Sigmoid colon (tissue), 7 donors: Measurements from ENCODE around the gene CORO2B. TPM values are rescaled to one million over a fixed set of nuclear protein-coding genes. Genes with fewer than 3 reads are reported as not detected.
A peak's percentile ranks its signal among the peaks of the same experiment; 100 is the strongest.

Source experiments
- DNase-seq: peaks from one replicate; pipeline ENCODE4 v3.0.0-alpha.2; 2019
- H3K27ac ChIP-seq, 4 donors: fragments of 200-600 bp; sonication (generic); one replicate each; pipeline ENCODE4 v1.5.1; 2016 to 2019; ENCODE audit warnings: mild to moderate bottlenecking in 1 of 4
- H3K27me3 ChIP-seq, 3 donors: fragments of 200-600 bp; sonication (generic); one replicate each; pipeline ENCODE4 v1.5.1; 2019; ENCODE audit warnings: mild to moderate bottlenecking in 1 of 3
- H3K36me3 ChIP-seq, 4 donors: fragments of 200-600 bp; sonication (generic); one replicate each; pipeline ENCODE4 v1.5.1; 2016 to 2019
- H3K4me1 ChIP-seq, 4 donors: fragments of 200-600 bp; sonication (generic); one replicate each; pipeline ENCODE4 v1.5.1; 2017 to 2019
- H3K4me3 ChIP-seq, 4 donors: fragments of 200-600 bp; sonication (generic); one replicate each; pipeline ENCODE4 v1.5.1; 2017 to 2019; ENCODE audit warnings: mild to moderate bottlenecking in 2 of 4, moderate library complexity in 1 of 4
- H3K9me3 ChIP-seq, 4 donors: fragments of 200-600 bp in 3 of 4; sonication (generic) in 3 of 4; one replicate each; pipeline versions ENCODE4 v1.5.1 to v1.6.1; 2013 to 2019
- CTCF ChIP-seq, 4 experiments: fragments of 450-650 bp in 3 of 4; fragments of 200-600 bp in 1 of 4; IDR thresholded peaks; one replicate each; pipeline ENCODE4 v1.5.1; 2016 to 2019; ENCODE audit warnings: antibody characterized with exemption in 4 of 4, mild to moderate bottlenecking in 3 of 4, moderate library complexity in 2 of 4
- EP300 ChIP-seq, 4 donors: sonication (generic); formaldehyde crosslinking; IDR thresholded peaks; one replicate each; pipeline ENCODE4 v1.6.1; 2017; ENCODE audit warnings: antibody characterized with exemption in 4 of 4
- POLR2A ChIP-seq, 2 donors: fragments of 450-650 bp; IDR thresholded peaks; one replicate each; pipeline ENCODE4 v1.6.1; 2016; ENCODE audit warnings: antibody characterized with exemption in 2 of 2, mild to moderate bottlenecking in 2 of 2, moderate library complexity in 2 of 2
- POLR2AphosphoS5 ChIP-seq, 4 donors: sonication (generic); formaldehyde crosslinking; IDR thresholded peaks; one replicate each; pipeline ENCODE4 v1.6.1; 2017; ENCODE audit warnings: antibody characterized with exemption in 4 of 4
- WGBS, 2 donors: extraction: QIAGEN DNeasy Blood & Tissue Kit; methylation state at CpG; one replicate each; pipeline ENCODE4 v1.1.7; 2013; 5-methylcytosine and 5-hydroxymethylcytosine counted together
- intact Hi-C: fragments of 100-400 bp; cut with DNase I; formaldehyde crosslinking; loops from one replicate; pipeline ENCODE4 v1.15.1; 2023
- polyA plus RNA-seq, 3 donors: library from polyadenylated mRNA; stranded (reverse); fragments of 200-250 nt; gene quantifications; one replicate each; pipeline ENCODE4 v1.2.3, GENCODE V29; 2013
- total RNA-seq, 4 donors: library from RNA; depleted of rRNA; stranded (reverse); fragments of >200 nt; gene quantifications; one replicate each; pipeline ENCODE4 v1.1.0, GENCODE V29; 2016
- donor health status: healthy with polysubstance abuse.
- donor health status: Bipolar disorder and iron deficiency.
- donor health status: healthy.

Gene CORO2B
- total and polyA plus RNA-seq, 7 donors = 0.46 to 3.9 (median 3.1) TPM

GRCh38 chr15:68681836-68682235, 103.0 kb downstream of the CORO2B start:
- Histone ChIP-seq H3K27ac (no peak overlapping the region), H3K4me3 (no peak overlapping the region), H3K36me3 (no peaks in the 10 kb centered on the region), H3K27me3 (no peaks in the 10 kb centered on the region), H3K4me1 (no peaks in the 10 kb centered on the region), H3K9me3 (no peaks in the 10 kb centered on the region)
- peak; percentile 38 for DNase-seq
- TF ChIP-seq CTCF (IDR thresholded peaks at IDR 0.05) (no peak), EP300 (IDR thresholded peaks at IDR 0.05) (no peak), POLR2AphosphoS5 (IDR thresholded peaks at IDR 0.05) (no peak), POLR2A (IDR thresholded peaks at IDR 0.05) (no peak)
- intact Hi-C loops = no loop called here
- WGBS, 2 donors = 46 to 67% methylated on average over 2 of the region's 2 CpGs

GRCh38 chr15:68682330-68682729, 103.5 kb downstream of the CORO2B start:
- TF ChIP-seq POLR2A (IDR thresholded peaks at IDR 0.05) (no peak), POLR2AphosphoS5 (IDR thresholded peaks at IDR 0.05) (no peak), CTCF (IDR thresholded peaks at IDR 0.05) (no peak)
- 42 to 64% methylated on average over 5 of the region's 5 CpGs for WGBS, 2 donors
- intact Hi-C loops = no loop called here

GRCh38 chr15:68683026-68683425, 104.2 kb downstream of the CORO2B start:
- intact Hi-C loops = no loop called here
- Histone ChIP-seq H3K4me1 (no peaks in the 10 kb centered on the region), H3K36me3 (no peaks in the 10 kb centered on the region), H3K9me3 (no peaks in the 10 kb centered on the region), H3K4me3 (no peak overlapping the region), H3K27me3 (no peaks in the 10 kb centered on the region), H3K27ac (no peak overlapping the region)
- 84 to 90% methylated on average over 8 of the region's 8 CpGs for WGBS, 2 donors
- TF ChIP-seq POLR2A (IDR thresholded peaks at IDR 0.05) (no peak), EP300 (IDR thresholded peaks at IDR 0.05) (no peak), POLR2AphosphoS5 (IDR thresholded peaks at IDR 0.05) (no peak), CTCF (IDR thresholded peaks at IDR 0.05) (no peak)
- DNase-seq = peak; percentile 40

More at GRCh38 chr15:68682330-68682729, 103.5 kb downstream of the CORO2B start:
- H3K27ac ChIP-seq = no peak overlapping the region
- peak; percentile 18 for DNase-seq
- no peaks in the 10 kb centered on the region for H3K27me3 ChIP-seq
- H3K4me3 ChIP-seq = no peak overlapping the region
- no peaks in the 10 kb centered on the region for H3K9me3 ChIP-seq
- H3K36me3 ChIP-seq = no peaks in the 10 kb centered on the region
- H3K4me1 ChIP-seq = no peaks in the 10 kb centered on the region

- peak; percentile 20 for DNase-seq
- Histone ChIP-seq H3K9me3 (no peaks in the 10 kb centered on the region), H3K27ac (no peak overlapping the region), H3K36me3 (no peaks in the 10 kb centered on the region), H3K27me3 (no peaks in the 10 kb centered on the region), H3K4me3 (no peak overlapping the region), H3K4me1 (no peaks in the 10 kb centered on the region)
- intact Hi-C loops = no loop called here
- TF ChIP-seq EP300 (IDR thresholded peaks at IDR 0.05) (no peak), POLR2A (IDR thresholded peaks at IDR 0.05) (no peak), CTCF (IDR thresholded peaks at IDR 0.05) (no peak), POLR2AphosphoS5 (IDR thresholded peaks at IDR 0.05) (no peak)
- 81 to 90% methylated on average over 2 of the region's 2 CpGs for WGBS, 2 donors
These were observed 104.8 kb downstream of the CORO2B start for GRCh38 chr15:68683551-68683950.

- intact Hi-C loops = no loop called here
- Histone ChIP-seq H3K9me3 (no peaks in the 10 kb centered on the region), H3K27ac (no peak overlapping the region), H3K4me1 (no peaks in the 10 kb centered on the region), H3K4me3 (no peak overlapping the region), H3K27me3 (no peaks in the 10 kb centered on the region), H3K36me3 (no peaks in the 10 kb centered on the region)
- TF ChIP-seq POLR2A (IDR thresholded peaks at IDR 0.05) (no peak), POLR2AphosphoS5 (IDR thresholded peaks at IDR 0.05) (no peak), EP300 (IDR thresholded peaks at IDR 0.05) (no peak)
- DNase-seq = peak; percentile 28
- 81 to 92% methylated on average over 5 of the region's 5 CpGs for WGBS, 2 donors
These were observed 105.7 kb downstream of the CORO2B start for GRCh38 chr15:68684476-68684875.
